Thyroid gland (tissue), 4 donors: Measurements from ENCODE around the gene MYZAP.

Experiments used
- CTCF ChIP-seq, 6 experiments: fragments of 200-600 bp in 3 of 6; fragments of 450-650 bp in 3 of 6; sonication (generic) in 3 of 6; IDR thresholded peaks; one replicate each; pipeline ENCODE4 v1.5.1; 2016 to 2019; ENCODE audit warnings: antibody characterized with exemption in 6 of 6, mild to moderate bottlenecking in 2 of 6, inconsistent platforms in 1 of 6, moderate library complexity in 1 of 6
- POLR2A ChIP-seq, 2 donors: fragments of 450-650 bp; IDR thresholded peaks; one replicate each; pipeline ENCODE4 v1.6.1; 2017; ENCODE audit warnings: antibody characterized with exemption in 2 of 2, mild to moderate bottlenecking in 2 of 2, moderate library complexity in 1 of 2

GRCh38 chr15:57732526-57733331 is 141.0 kb downstream of the MYZAP start:
- peak; percentile 65 to 96 (median 74) for TF ChIP-seq CTCF (IDR thresholded peaks at IDR 0.05)
- TF ChIP-seq POLR2A (IDR thresholded peaks at IDR 0.05): no peak
